Lower leg skin (tissue), 3 donors: ENCODE data around the gene TBC1D10B.

Experiments
- POLR2A ChIP-seq, 2 donors: fragments of 450-650 bp; IDR thresholded peaks; one replicate each; pipeline ENCODE4 v1.6.1; 2016 to 2017; ENCODE audit warnings: antibody characterized with exemption in 2 of 2, mild to moderate bottlenecking in 1 of 2, moderate library complexity in 1 of 2
- TF ChIP-seq, protein P1 (sequence below), 3 donors: fragments of 450-650 bp; IDR thresholded peaks; one replicate each; pipeline ENCODE4 v1.5.1; 2016; ENCODE audit warnings: antibody characterized with exemption in 3 of 3, mild to moderate bottlenecking in 3 of 3, moderate library complexity in 2 of 3

DNA sequence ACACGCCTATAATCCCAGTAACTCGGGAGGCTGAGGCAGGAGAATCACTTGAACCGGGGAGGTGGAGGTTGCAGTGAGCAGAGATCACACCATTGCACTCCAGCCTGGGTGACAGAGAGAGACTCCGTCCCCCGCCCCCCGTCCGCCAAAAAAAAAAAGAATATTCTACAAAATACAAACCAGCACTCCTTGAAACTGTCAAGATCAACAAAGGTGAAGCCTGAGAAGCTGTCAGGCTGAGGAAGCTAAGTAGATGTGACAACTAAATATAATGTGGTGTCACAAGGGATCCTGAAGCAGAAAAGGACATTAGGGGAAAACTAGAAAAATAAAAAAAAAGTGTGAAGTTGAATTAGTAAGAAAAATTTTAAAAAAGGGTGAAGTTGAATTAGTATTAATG, 21.4 kb downstream of the TBC1D10B start:
- no peak for TF ChIP-seq POLR2A (IDR thresholded peaks at IDR 0.05)
- TF ChIP-seq, protein P1, sequence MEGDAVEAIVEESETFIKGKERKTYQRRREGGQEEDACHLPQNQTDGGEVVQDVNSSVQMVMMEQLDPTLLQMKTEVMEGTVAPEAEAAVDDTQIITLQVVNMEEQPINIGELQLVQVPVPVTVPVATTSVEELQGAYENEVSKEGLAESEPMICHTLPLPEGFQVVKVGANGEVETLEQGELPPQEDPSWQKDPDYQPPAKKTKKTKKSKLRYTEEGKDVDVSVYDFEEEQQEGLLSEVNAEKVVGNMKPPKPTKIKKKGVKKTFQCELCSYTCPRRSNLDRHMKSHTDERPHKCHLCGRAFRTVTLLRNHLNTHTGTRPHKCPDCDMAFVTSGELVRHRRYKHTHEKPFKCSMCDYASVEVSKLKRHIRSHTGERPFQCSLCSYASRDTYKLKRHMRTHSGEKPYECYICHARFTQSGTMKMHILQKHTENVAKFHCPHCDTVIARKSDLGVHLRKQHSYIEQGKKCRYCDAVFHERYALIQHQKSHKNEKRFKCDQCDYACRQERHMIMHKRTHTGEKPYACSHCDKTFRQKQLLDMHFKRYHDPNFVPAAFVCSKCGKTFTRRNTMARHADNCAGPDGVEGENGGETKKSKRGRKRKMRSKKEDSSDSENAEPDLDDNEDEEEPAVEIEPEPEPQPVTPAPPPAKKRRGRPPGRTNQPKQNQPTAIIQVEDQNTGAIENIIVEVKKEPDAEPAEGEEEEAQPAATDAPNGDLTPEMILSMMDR (IDR thresholded peaks at IDR 0.05) = no peak
